Measurements from ENCODE around the gene TMEM236. TPM values are rescaled to one million over a fixed set of nuclear protein-coding genes. Genes with fewer than 3 reads are reported as not detected.

Gene TMEM236
- total RNA-seq, 1 donor from 2014 or later = 0.07 TPM

GRCh38 chr10:17820943-17821342 lies 68.9 kb downstream of the TMEM236 start:
- intact Hi-C loops (cut with micrococcal nuclease) = no loop called here

GRCh38 chr10:17821893-17822292 lies 69.9 kb downstream of the TMEM236 start:
- intact Hi-C loops (cut with micrococcal nuclease) = no loop called here

- intact Hi-C loops (cut with micrococcal nuclease) = no loop called here
Observed at GRCh38 chr10:17831341-17831740, 79.3 kb downstream of the TMEM236 start.

- intact Hi-C loops (cut with micrococcal nuclease) = no loop called here
Observed at GRCh38 chr10:17831896-17832295, 79.9 kb downstream of the TMEM236 start.

GRCh38 chr10:17833656-17834055 lies 81.7 kb downstream of the TMEM236 start:
- intact Hi-C loops (cut with micrococcal nuclease) = no loop called here

- intact Hi-C loops (cut with micrococcal nuclease) = no loop called here
Observed at GRCh38 chr10:17835688-17836087, 83.7 kb downstream of the TMEM236 start.

GRCh38 chr10:17836942-17837341 lies 84.9 kb downstream of the TMEM236 start:
- intact Hi-C loops (cut with micrococcal nuclease) = no loop called here

GRCh38 chr10:17838080-17838648 lies 86.2 kb downstream of the TMEM236 start:
- intact Hi-C loops (cut with micrococcal nuclease) = no loop called here

GRCh38 chr10:17841050-17841449 lies 89.0 kb downstream of the TMEM236 start:
- intact Hi-C loops (cut with micrococcal nuclease) = loop anchor here (10.0 kb wide), 1 partner anchor 236 kb away; no protein-coding TSS in a partner anchor

GRCh38 chr10:17842641-17843040 lies 90.6 kb downstream of the TMEM236 start:
- intact Hi-C loops (cut with micrococcal nuclease) = loop anchor here (10.0 kb wide), 1 partner anchor 238 kb away; no protein-coding TSS in a partner anchor

- intact Hi-C loops (cut with micrococcal nuclease) = loop anchor here (2.0 to 10.0 kb wide), 2 partner anchors 243 to 367 kb away; no protein-coding TSS in a partner anchor
Observed at GRCh38 chr10:17847585-17848296, 95.7 kb downstream of the TMEM236 start.

- intact Hi-C loops (cut with micrococcal nuclease) = loop anchor here (10.0 kb wide), 1 partner anchor 244 kb away; no protein-coding TSS in a partner anchor
Observed at GRCh38 chr10:17848646-17849045, 96.6 kb downstream of the TMEM236 start.

Other genes starting within 250 kb of the TMEM236 start
- gene HACD1, start 134.8 kb upstream of the TMEM236 start, total RNA-seq = 0.27 TPM in 1 of 2 replicates, not detected in the other
- 25.0 and 29.5 TPM in 2 replicates for gene STAM, start 108.0 kb upstream of the TMEM236 start, total RNA-seq
- gene MRC1, start 57.1 kb downstream of the TMEM236 start, total RNA-seq = not detected in 2 replicates
- not detected in 2 replicates for gene SLC39A12, start 199.7 kb downstream of the TMEM236 start, total RNA-seq